ENCODE results near the gene PAIP2B.
"Not testable (repeated sequence)": the region's sequence is repeated elsewhere in the genome, so short reads cannot be mapped to it uniquely, and the experiment has no call there.

PAIP2B gene

GRCh38 chr2:71181316-71181715 is 45.6 kb downstream of the PAIP2B start:
- no peaks in the 10 kb centered on the region for H3K79me2 ChIP-seq (ENCODE audit: insufficient read depth, low read depth)
- no peaks in the 10 kb centered on the region for H3K27me3 ChIP-seq (ENCODE audit: insufficient read depth, low read depth)
- no peak overlapping the region for H3K4me3 ChIP-seq (IDR thresholded peaks at IDR 0.05; ENCODE audit: insufficient read depth, low read depth, low read length)
- no peak overlapping the region for H3K27ac ChIP-seq
- no peaks in the 10 kb centered on the region for H4K20me1 ChIP-seq (ENCODE audit: insufficient read depth)
- no peak for TF ChIP-seq CTCF (conservative IDR thresholded peaks at IDR 0.05; ENCODE audit: low read depth, low read length)
- no peak overlapping the region for H3K9ac ChIP-seq
- H3K4me2 ChIP-seq: no peak overlapping the region
- H3K4me1 ChIP-seq (ENCODE audit: low read depth, poor library complexity, severe bottlenecking): no peaks in the 10 kb centered on the region
- no peak overlapping the region for H2AFZ ChIP-seq (ENCODE audit: low read depth)
- no peaks in the 10 kb centered on the region for H3K36me3 ChIP-seq (ENCODE audit: insufficient read depth)

DNA sequence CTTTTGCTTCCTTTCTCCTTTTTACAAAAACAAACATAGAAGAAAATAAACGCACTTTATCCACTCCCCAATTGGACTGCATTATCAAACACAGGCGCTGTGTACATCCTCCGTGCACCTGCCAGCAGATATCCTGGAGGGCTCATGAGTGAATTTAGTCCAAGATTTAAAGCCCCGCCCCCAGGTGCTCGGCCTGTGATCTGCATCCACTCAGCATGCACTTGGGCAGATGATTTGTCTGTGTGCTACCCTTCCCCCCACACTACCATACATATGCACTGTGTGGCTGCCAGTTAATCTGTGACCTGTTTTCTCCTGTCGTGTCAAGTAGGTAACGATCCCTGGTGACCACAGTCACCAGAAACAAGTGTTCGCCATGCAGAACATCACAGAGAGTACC is 48.1 kb downstream of the PAIP2B start:
- H3K36me3 ChIP-seq (ENCODE audit: insufficient read depth): not testable (repeated sequence)

DNA sequence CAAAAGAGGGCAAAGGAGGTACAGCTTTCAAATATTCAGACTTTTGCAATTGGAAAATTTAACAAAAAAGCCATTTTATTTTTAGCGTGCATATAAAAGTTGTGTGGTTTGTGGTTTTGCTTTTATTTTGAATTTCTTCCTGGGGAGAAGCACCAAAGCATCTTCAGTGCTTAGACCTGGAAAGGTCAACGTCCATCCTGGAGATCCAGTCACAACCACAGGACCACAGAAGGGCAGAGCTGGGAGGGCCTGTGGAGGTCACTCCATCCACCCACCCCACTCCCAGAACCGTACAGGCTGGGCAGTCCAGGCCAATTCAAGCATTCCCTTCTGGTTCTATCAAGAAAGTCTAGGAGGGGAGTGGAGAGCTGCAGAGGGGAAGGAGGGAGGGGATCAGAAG is 52.7 kb downstream of the PAIP2B start:
- no peak overlapping the region for H3K9ac ChIP-seq
- no peaks in the 10 kb centered on the region for H3K79me2 ChIP-seq (ENCODE audit: insufficient read depth, low read depth)
- no peak for TF ChIP-seq CTCF (conservative IDR thresholded peaks at IDR 0.05; ENCODE audit: low read depth, low read length)
- H3K4me3 ChIP-seq (IDR thresholded peaks at IDR 0.05; ENCODE audit: insufficient read depth, low read depth, low read length): no peak overlapping the region
- no peak overlapping the region for H2AFZ ChIP-seq (ENCODE audit: low read depth)
- no peaks in the 10 kb centered on the region for H3K27me3 ChIP-seq (ENCODE audit: insufficient read depth, low read depth)
- H3K4me2 ChIP-seq: no peak overlapping the region
- no peaks in the 10 kb centered on the region for H3K36me3 ChIP-seq (ENCODE audit: insufficient read depth)
- no peaks in the 10 kb centered on the region for H4K20me1 ChIP-seq (ENCODE audit: insufficient read depth)
- H3K27ac ChIP-seq: no peak overlapping the region
- no peaks in the 10 kb centered on the region for H3K4me1 ChIP-seq (ENCODE audit: low read depth, poor library complexity, severe bottlenecking)

More for the DNA sequence above, 48.1 kb downstream of the PAIP2B start:
- H3K4me2 ChIP-seq; H4K20me1 ChIP-seq (ENCODE audit: insufficient read depth); H3K27me3 ChIP-seq (ENCODE audit: insufficient read depth, low read depth); H3K4me3 ChIP-seq (IDR thresholded peaks at IDR 0.05; ENCODE audit: insufficient read depth, low read depth, low read length); H3K79me2 ChIP-seq (ENCODE audit: insufficient read depth, low read depth); H3K27ac ChIP-seq; H2AFZ ChIP-seq (ENCODE audit: low read depth); H3K4me1 ChIP-seq (ENCODE audit: low read depth, poor library complexity, severe bottlenecking); H3K9ac ChIP-seq: not testable (repeated sequence)

DNA sequence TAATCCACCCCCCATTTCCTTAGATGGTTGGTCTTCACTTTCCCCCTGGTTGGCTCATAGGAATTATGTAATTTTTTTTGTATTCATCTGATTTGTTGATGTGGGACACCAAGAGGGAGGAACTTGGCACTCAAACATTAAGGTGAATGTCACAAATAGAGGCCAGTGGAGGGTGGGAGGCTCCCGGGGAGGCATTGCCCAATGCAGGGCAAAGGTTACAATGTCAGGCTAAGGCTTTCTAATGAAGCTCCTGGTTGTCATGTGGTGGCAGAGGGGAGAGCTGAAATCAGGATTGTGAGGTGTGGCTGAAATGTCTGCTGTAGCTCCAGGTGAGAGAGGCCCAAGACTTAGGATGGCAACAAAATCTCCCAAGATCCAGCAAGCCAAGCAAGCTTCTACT is 53.8 kb downstream of the PAIP2B start:
- H3K27me3 ChIP-seq (ENCODE audit: insufficient read depth, low read depth): no peaks in the 10 kb centered on the region
- no peaks in the 10 kb centered on the region for H4K20me1 ChIP-seq (ENCODE audit: insufficient read depth)
- no peaks in the 10 kb centered on the region for H3K36me3 ChIP-seq (ENCODE audit: insufficient read depth)
- H2AFZ ChIP-seq (ENCODE audit: low read depth): no peak overlapping the region
- no peaks in the 10 kb centered on the region for H3K4me1 ChIP-seq (ENCODE audit: low read depth, poor library complexity, severe bottlenecking)
- no peak overlapping the region for H3K4me3 ChIP-seq (IDR thresholded peaks at IDR 0.05; ENCODE audit: insufficient read depth, low read depth, low read length)
- H3K9ac ChIP-seq: no peak overlapping the region
- H3K27ac ChIP-seq: no peak overlapping the region
- H3K79me2 ChIP-seq (ENCODE audit: insufficient read depth, low read depth): no peaks in the 10 kb centered on the region
- TF ChIP-seq CTCF (conservative IDR thresholded peaks at IDR 0.05; ENCODE audit: low read depth, low read length): no peak
- no peak overlapping the region for H3K4me2 ChIP-seq

DNA sequence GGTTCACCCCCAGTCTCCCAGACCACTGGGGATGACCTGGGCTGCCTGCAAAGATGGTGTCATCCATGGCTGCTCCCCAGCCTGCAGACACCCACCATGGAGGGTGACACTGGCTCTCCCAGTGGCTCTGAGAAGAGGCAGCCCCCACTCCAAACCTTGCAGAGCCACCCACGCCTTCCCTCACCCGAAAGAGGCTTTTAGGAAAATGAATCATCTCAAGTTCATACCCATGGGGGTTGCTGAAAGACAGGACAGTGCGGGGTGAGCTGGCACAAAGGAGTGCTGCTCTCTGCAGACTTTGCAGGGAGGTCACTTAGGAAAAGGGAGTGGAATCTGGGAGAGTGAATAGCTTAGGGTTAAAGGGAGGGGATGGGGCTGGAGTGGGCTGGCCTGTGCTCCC is 60.1 kb downstream of the PAIP2B start:
- no peak overlapping the region for H3K4me2 ChIP-seq
- H2AFZ ChIP-seq (ENCODE audit: low read depth): no peak overlapping the region
- H3K27ac ChIP-seq: no peak overlapping the region
- no peaks in the 10 kb centered on the region for H4K20me1 ChIP-seq (ENCODE audit: insufficient read depth)
- H3K4me3 ChIP-seq (IDR thresholded peaks at IDR 0.05; ENCODE audit: insufficient read depth, low read depth, low read length): no peak overlapping the region
- no peak for TF ChIP-seq CTCF (conservative IDR thresholded peaks at IDR 0.05; ENCODE audit: low read depth, low read length)
- no peaks in the 10 kb centered on the region for H3K36me3 ChIP-seq (ENCODE audit: insufficient read depth)
- no peaks in the 10 kb centered on the region for H3K4me1 ChIP-seq (ENCODE audit: low read depth, poor library complexity, severe bottlenecking)
- H3K27me3 ChIP-seq (ENCODE audit: insufficient read depth, low read depth): no peaks in the 10 kb centered on the region
- H3K9ac ChIP-seq: no peak overlapping the region
- H3K79me2 ChIP-seq (ENCODE audit: insufficient read depth, low read depth): no peaks in the 10 kb centered on the region
